H1 (cell line): Measurements from ENCODE around the gene ZBTB34. TPM values are rescaled to one million over a fixed set of nuclear protein-coding genes. Genes with fewer than 3 reads are reported as not detected.

ENCODE experiments used
- CTCF ChIA-PET: fragments of 300-600 bp; sonication (Branson Sonifier 250); formaldehyde crosslinking; loops from one replicate; lab custom pipeline; 2021; ENCODE audit not compliant: partially characterized antibody; lab: Charles Lee
- POLR2A ChIA-PET: fragments of 300-600 bp; sonication (Branson Sonifier 250); formaldehyde crosslinking; loops from one replicate; lab custom pipeline; 2021; ENCODE audit warnings: inconsistent platforms; ENCODE audit not compliant: partially characterized antibody; lab: Charles Lee
- DNase-seq, 2 experiments: peaks; one replicate each; pipeline versions ENCODE4 v3.0.0 to v3.0.0-alpha.2; 2010 to 2022; ENCODE audit warnings: low spot score in 2 of 2, low read depth in 1 of 2, mixed read lengths in 1 of 2
- FAIRE-seq: peaks from 2 replicates; lab custom pipeline; 2011; peaks lifted over from hg19 to GRCh38; lab: Jason Lieb, UNC
- H2AFZ ChIP-seq: 2 replicates; pipeline ENCODE4 v1.8.1; 2012; ENCODE audit warnings: low read length, inconsistent platforms
- H2AK5ac ChIP-seq: 2 replicates; pipeline ENCODE4 v1.6.1; 2013; ENCODE audit warnings: low read depth, low read length
- H2BK120ac ChIP-seq: replicated peaks from 2 replicates; pipeline ENCODE3; 2013; ENCODE audit warnings: low read depth, low read length, inconsistent platforms
- H2BK12ac ChIP-seq: 2 replicates; pipeline ENCODE4 v1.6.1; 2013; ENCODE audit warnings: low read depth, low read length
- H2BK15ac ChIP-seq: 2 replicates; pipeline ENCODE4 v1.6.1; 2013; ENCODE audit warnings: low read length
- H2BK20ac ChIP-seq: 2 replicates; pipeline ENCODE4 v1.6.1; 2013; ENCODE audit warnings: low read length
- H2BK5ac ChIP-seq: 2 replicates; pipeline ENCODE4 v1.6.1; 2013; ENCODE audit warnings: low read depth, low read length
- H3K14ac ChIP-seq: 2 replicates; pipeline ENCODE4 v1.6.1; 2013; ENCODE audit warnings: inconsistent platforms; ENCODE audit not compliant: insufficient read length
- H3K18ac ChIP-seq: 2 replicates; pipeline ENCODE4 v1.6.1; 2013; ENCODE audit warnings: low read length; ENCODE audit errors: extremely low read depth
- H3K23ac ChIP-seq: 2 replicates; pipeline ENCODE4 v1.6.1; 2013; ENCODE audit warnings: inconsistent platforms; ENCODE audit not compliant: insufficient read length
- H3K23me2 ChIP-seq: 2 replicates; pipeline ENCODE4 v1.6.1; 2013; ENCODE audit warnings: low read depth, low read length
- H3K27ac ChIP-seq: 2 replicates; pipeline ENCODE4 v1.6.1; 2011; ENCODE audit warnings: low read depth, low read length, inconsistent platforms
- H3K27me3 ChIP-seq, 4 experiments: replicated peaks in 1 of 4; 1 replicate in 1 of 4; 2 replicates in 3 of 4; pipeline versions ENCODE4 v1.6.1 to v1.8.1; 2011 to 2013; ENCODE audit warnings: low read length in 3 of 4, mild to moderate bottlenecking in 3 of 4, inconsistent platforms in 2 of 4, mixed read lengths in 2 of 4, moderate library complexity in 1 of 4; ENCODE audit not compliant: control insufficient read depth in 3 of 4, insufficient read depth in 3 of 4; ENCODE audit errors: extremely low read depth in 1 of 4
- H3K36me3 ChIP-seq, 4 experiments: 2 replicates each; pipeline versions ENCODE4 v1.6.1 to v1.8.1; 2011 to 2013; ENCODE audit warnings: mild to moderate bottlenecking in 4 of 4, low read length in 3 of 4, moderate library complexity in 2 of 4, control low read depth in 1 of 4, inconsistent platforms in 1 of 4; ENCODE audit not compliant: insufficient read depth in 4 of 4, control insufficient read depth in 2 of 4
- H3K4ac ChIP-seq: replicated peaks from 2 replicates; pipeline ENCODE3; 2013; ENCODE audit warnings: low read length, low read depth, mixed read lengths, inconsistent platforms; ENCODE audit not compliant: insufficient read length
- H3K4me1 ChIP-seq, 4 experiments: replicated peaks in 1 of 4; 1 replicate in 1 of 4; 2 replicates in 3 of 4; pipeline versions ENCODE4 v1.6.1 to v1.8.1; 2011 to 2013; ENCODE audit warnings: low read length in 3 of 4, inconsistent platforms in 2 of 4, mixed read lengths in 1 of 4; ENCODE audit not compliant: insufficient read depth in 4 of 4, control insufficient read depth in 3 of 4
- H3K4me2 ChIP-seq, 2 experiments: 2 replicates each; pipeline versions ENCODE4 v1.6.1 to v1.8.1; 2011 to 2013; ENCODE audit warnings: low read depth in 2 of 2, low read length in 2 of 2, control low read depth in 1 of 2, inconsistent platforms in 1 of 2, mild to moderate bottlenecking in 1 of 2; ENCODE audit not compliant: insufficient read depth in 1 of 2
- H3K4me3 ChIP-seq, 4 experiments: fragments of 200-600, 300-600 bp in 1 of 4; sonication (generic), shearing (Covaris generic), sonication (Bioruptor Twin) in 1 of 4; 2 replicates each; pipeline versions ENCODE4 v1.5.1 to v1.8.1; 2011 to 2016; ENCODE audit warnings: low read length in 4 of 4, low read depth in 3 of 4, control low read depth in 2 of 4, inconsistent platforms in 2 of 4, mild to moderate bottlenecking in 2 of 4, mixed read lengths in 1 of 4, moderate library complexity in 1 of 4; ENCODE audit not compliant: insufficient read depth in 2 of 4; ENCODE audit errors: extremely low read depth in 1 of 4
- H3K56ac ChIP-seq: replicated peaks from 2 replicates; pipeline ENCODE3; 2013; ENCODE audit warnings: low read depth, mild to moderate bottlenecking, mixed read lengths, low read length, inconsistent platforms; ENCODE audit not compliant: insufficient read length
- H3K79me1 ChIP-seq: 2 replicates; pipeline ENCODE4 v1.6.1; 2013; ENCODE audit warnings: low read depth, low read length, control low read depth
- H3K79me2 ChIP-seq, 2 experiments: 2 replicates each; pipeline versions ENCODE4 v1.6.1 to v1.8.1; 2012 to 2013; ENCODE audit warnings: low read length in 2 of 2, mild to moderate bottlenecking in 2 of 2, inconsistent platforms in 1 of 2; ENCODE audit not compliant: insufficient read depth in 2 of 2, control insufficient read depth in 1 of 2
- H3K9ac ChIP-seq, 4 experiments: replicated peaks in 1 of 4; 1 replicate in 1 of 4; 2 replicates in 3 of 4; pipeline versions ENCODE4 v1.6.1 to v1.8.1; 2011 to 2013; ENCODE audit warnings: low read depth in 3 of 4, low read length in 3 of 4, control low read depth in 2 of 4, mild to moderate bottlenecking in 2 of 4, moderate library complexity in 2 of 4, inconsistent platforms in 1 of 4; ENCODE audit errors: extremely low read depth in 1 of 4
- H3K9me3 ChIP-seq, 2 experiments: 2 replicates each; pipeline versions ENCODE4 v1.6.1 to v1.8.1; 2012 to 2013; ENCODE audit warnings: mild to moderate bottlenecking in 2 of 2, moderate library complexity in 2 of 2, control low read depth in 1 of 2, inconsistent platforms in 1 of 2, low read depth in 1 of 2, low read length in 1 of 2, mixed read lengths in 1 of 2; ENCODE audit not compliant: insufficient read depth in 2 of 2
- H4K20me1 ChIP-seq, 2 experiments: replicated peaks in 1 of 2; 2 replicates each; pipeline versions ENCODE3 to v1.8.1; 2011 to 2013; ENCODE audit warnings: inconsistent platforms in 2 of 2, low read length in 2 of 2, mild to moderate bottlenecking in 1 of 2; ENCODE audit not compliant: insufficient read depth in 2 of 2, control insufficient read depth in 1 of 2
- H4K5ac ChIP-seq: 2 replicates; pipeline ENCODE4 v1.6.1; 2013; ENCODE audit warnings: low read length, low read depth, mixed read lengths, inconsistent platforms; ENCODE audit not compliant: insufficient read length
- H4K8ac ChIP-seq: 2 replicates; pipeline ENCODE4 v1.8.0; 2013; ENCODE audit warnings: mild to moderate bottlenecking, moderate library complexity, low read length, inconsistent platforms; ENCODE audit not compliant: insufficient read depth; ENCODE audit errors: extremely low read depth
- H4K91ac ChIP-seq: replicated peaks from 2 replicates; pipeline ENCODE3; 2013; ENCODE audit warnings: low read length, mixed read lengths, inconsistent platforms; ENCODE audit not compliant: insufficient read length
- RAD21 ChIP-seq, 2 experiments: IDR thresholded peaks in 1 of 2; conservative IDR thresholded peaks in 1 of 2; 2 replicates each; pipeline ENCODE4 v1.6.1; 2011; ENCODE audit warnings: low read depth in 2 of 2, low read length in 2 of 2, improper control_type of control experiment in 1 of 2, inconsistent platforms in 1 of 2, mild to moderate bottlenecking in 1 of 2, moderate library complexity in 1 of 2
- SP1 ChIP-seq: IDR thresholded peaks from 2 replicates; pipeline ENCODE4 v1.6.1; 2011; ENCODE audit warnings: low read depth, low read length
- WGBS, 2 experiments: shearing (Covaris generic) in 1 of 2; methylation state at CpG; one replicate each; pipeline versions ENCODE4 v1.1.6 to v1.1.7; 2013 to 2015; ENCODE audit warnings: low lambda C conversion rate in 2 of 2, mixed read lengths in 2 of 2, inconsistent platforms in 1 of 2, low coverage in 1 of 2, missing lambda C conversion rate in 1 of 2; ENCODE audit not compliant: insufficient replicate concordance in 2 of 2, insufficient coverage in 1 of 2, insufficient read length in 1 of 2; ENCODE audit errors: extremely low coverage in 1 of 2, missing lambda C conversion rate in 1 of 2; 5-methylcytosine and 5-hydroxymethylcytosine counted together
- polyA plus RNA-seq, 7 experiments: library from polyadenylated mRNA; depleted of rRNA in 3 of 7; stranded (reverse) in 5 of 7; unstranded in 2 of 7; fragments of >200 nt in 5 of 7; fragments of 200-250 nt in 2 of 7; gene quantifications; 1 replicate in 5 of 7; 2 replicates in 1 of 7; 4 replicates in 1 of 7; pipeline versions ENCODE4 v1.2.1 to v1.2.3, GENCODE V29; 2011 to 2013; ENCODE audit warnings: missing spikeins in 2 of 7, mixed read lengths in 2 of 7
- total RNA-seq: library from RNA; stranded (reverse); fragmentation: NEBNext Ultra II Directional; extraction: Animal tissue kit (Norgen Biotek cat#: 25700); gene quantifications from 2 replicates; pipeline ENCODE4 v1.2.1, GENCODE V29; 2021
- TF ChIP-seq, protein P1 (sequence below), 3 experiments: IDR thresholded peaks; 1 replicate in 2 of 3; 2 replicates in 1 of 3; pipeline versions ENCODE4 v1.5.1 to v1.6.1; 2011; ENCODE audit warnings: low read length in 3 of 3, mild to moderate bottlenecking in 3 of 3, inconsistent platforms in 2 of 3, low read depth in 1 of 3, moderate library complexity in 1 of 3; ENCODE audit not compliant: insufficient read depth in 1 of 3; ENCODE audit errors: control extremely low read depth in 1 of 3

Gene ZBTB34
- total and polyA plus RNA-seq, 2 of the 8 experiments (the other 6 are each of a cell fraction or from before 2014, with no cell fraction given), result 8.2 to 15.9 TPM

DNA sequence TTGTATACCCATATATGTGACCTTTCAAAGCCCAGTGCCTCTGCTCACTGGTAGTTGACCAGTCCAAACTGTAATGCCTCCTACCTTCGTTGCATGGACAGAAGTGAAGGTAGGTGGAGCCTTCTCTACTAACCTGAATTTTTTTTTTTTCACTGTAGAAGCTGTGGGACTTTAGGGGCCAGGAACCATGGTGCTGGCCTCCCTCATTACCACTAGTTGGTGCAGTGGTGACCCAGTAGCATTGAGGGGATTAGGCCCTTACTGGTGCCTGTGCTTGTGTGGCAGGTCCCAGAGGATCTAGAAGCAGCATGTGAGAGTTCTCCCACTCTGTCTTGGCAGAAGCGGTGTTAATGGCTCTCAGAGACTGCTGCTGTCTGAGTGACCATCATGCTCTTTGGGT is 56.5 kb downstream of the ZBTB34 start:
- Histone ChIP-seq H4K5ac (no peak overlapping the region), H4K91ac (no peak overlapping the region), H3K56ac (no peak overlapping the region), H3K9me3 (no peaks in the 10 kb centered on the region), H3K14ac (no peak overlapping the region), H3K27ac (no peak overlapping the region), H4K8ac (no peak overlapping the region), H3K4ac (no peak overlapping the region), H3K4me3 (no peak overlapping the region), H2BK15ac (no peak overlapping the region), H3K9ac (no peak overlapping the region), H2BK5ac (no peak overlapping the region), H3K18ac (no peak overlapping the region), H3K4me1 (peaks cover 6 to 19% (median 12%) of the 10 kb centered on the region in 4 experiments), H3K23me2 (peaks cover 2% of the 10 kb centered on the region; the same call in 1 of the 2 replicates), H2AK5ac (no peak overlapping the region), H3K36me3 (no peaks in the 10 kb centered on the region), H3K79me1 (0 out of 2 replicates have a peak, but pooled peaks cover 8% of the 10 kb centered on the region), H2BK20ac (no peak overlapping the region), H2AFZ (no peak overlapping the region), H3K79me2 (peaks cover 0 to 16% of the 10 kb centered on the region in 2 experiments; a peak in 2 of 4 replicates), H3K27me3 (peaks cover 0 to 11% (median 2%) of the 10 kb centered on the region in 4 experiments; a peak in 3 of 7 replicates), H2BK12ac (no peak overlapping the region), H4K20me1 (peaks cover 2 to 6% of the 10 kb centered on the region in 2 experiments), H3K23ac (no peak overlapping the region), H3K4me2 (peak overlapping the region; percentile 24 to 83; a peak in 3 of 4 replicates), H2BK120ac (no peak overlapping the region)
- no peak for DNase-seq
- TF ChIP-seq RAD21 (IDR thresholded peaks at IDR 0.05 in 1 of 2, conservative IDR thresholded peaks at IDR 0.05 in 1 of 2; ENCODE audit: low read depth in 2 of 2, low read length in 2 of 2) (peak; percentile 7 to 43; a peak in 3 of 4 replicates), SP1 (no peak)
- TF ChIP-seq, protein P1, sequence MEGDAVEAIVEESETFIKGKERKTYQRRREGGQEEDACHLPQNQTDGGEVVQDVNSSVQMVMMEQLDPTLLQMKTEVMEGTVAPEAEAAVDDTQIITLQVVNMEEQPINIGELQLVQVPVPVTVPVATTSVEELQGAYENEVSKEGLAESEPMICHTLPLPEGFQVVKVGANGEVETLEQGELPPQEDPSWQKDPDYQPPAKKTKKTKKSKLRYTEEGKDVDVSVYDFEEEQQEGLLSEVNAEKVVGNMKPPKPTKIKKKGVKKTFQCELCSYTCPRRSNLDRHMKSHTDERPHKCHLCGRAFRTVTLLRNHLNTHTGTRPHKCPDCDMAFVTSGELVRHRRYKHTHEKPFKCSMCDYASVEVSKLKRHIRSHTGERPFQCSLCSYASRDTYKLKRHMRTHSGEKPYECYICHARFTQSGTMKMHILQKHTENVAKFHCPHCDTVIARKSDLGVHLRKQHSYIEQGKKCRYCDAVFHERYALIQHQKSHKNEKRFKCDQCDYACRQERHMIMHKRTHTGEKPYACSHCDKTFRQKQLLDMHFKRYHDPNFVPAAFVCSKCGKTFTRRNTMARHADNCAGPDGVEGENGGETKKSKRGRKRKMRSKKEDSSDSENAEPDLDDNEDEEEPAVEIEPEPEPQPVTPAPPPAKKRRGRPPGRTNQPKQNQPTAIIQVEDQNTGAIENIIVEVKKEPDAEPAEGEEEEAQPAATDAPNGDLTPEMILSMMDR (IDR thresholded peaks at IDR 0.05; ENCODE audit: control extremely low read depth in 1 of 3, insufficient read depth in 1 of 3, low read depth in 1 of 3, low read length in 3 of 3), result peak; percentile 39 to 62 (median 62)
- POLR2A ChIA-PET, result interaction anchor here (1.1 kb wide), 1 partner anchor 16 kb away, joined by 5 read pairs; no protein-coding TSS in a partner anchor
- CTCF ChIA-PET, result interaction anchor here (1.2 to 2.9 kb wide), 12 partner anchors 8 to 299 kb away, joined by 3 to 15 read pairs (median 4); no protein-coding TSS in a partner anchor
- FAIRE-seq, result peak; percentile 24
- 73% methylated on average over 2 of the region's 2 CpGs; no CpG with 5 or more reads in 1 of the 2 experiments for WGBS, 2 experiments
